Activated naive CD8-positive, alpha-beta T cell (primary cell): ENCODE data around the gene MAD1L1.

ENCODE experiments used
- H3K27ac Mint-ChIP-seq: one replicate; pipeline ENCODE4 v1.8.0; 2021; ENCODE audit warnings: mixed read lengths
- H3K27me3 Mint-ChIP-seq: one replicate; pipeline ENCODE4 v1.8.0; 2021; ENCODE audit warnings: mixed read lengths
- H3K36me3 Mint-ChIP-seq: one replicate; pipeline ENCODE4 v1.8.0; 2021; ENCODE audit warnings: mixed read lengths
- H3K4me1 Mint-ChIP-seq: one replicate; pipeline ENCODE4 v1.8.0; 2021; ENCODE audit warnings: low read depth, mixed read lengths
- H3K4me3 Mint-ChIP-seq: one replicate; pipeline ENCODE4 v1.8.0; 2021; ENCODE audit warnings: mild to moderate bottlenecking, mixed read lengths
- H3K9me3 Mint-ChIP-seq: one replicate; pipeline ENCODE4 v1.8.0; 2021; ENCODE audit warnings: low read depth, mixed read lengths

The MAD1L1 gene

DNA sequence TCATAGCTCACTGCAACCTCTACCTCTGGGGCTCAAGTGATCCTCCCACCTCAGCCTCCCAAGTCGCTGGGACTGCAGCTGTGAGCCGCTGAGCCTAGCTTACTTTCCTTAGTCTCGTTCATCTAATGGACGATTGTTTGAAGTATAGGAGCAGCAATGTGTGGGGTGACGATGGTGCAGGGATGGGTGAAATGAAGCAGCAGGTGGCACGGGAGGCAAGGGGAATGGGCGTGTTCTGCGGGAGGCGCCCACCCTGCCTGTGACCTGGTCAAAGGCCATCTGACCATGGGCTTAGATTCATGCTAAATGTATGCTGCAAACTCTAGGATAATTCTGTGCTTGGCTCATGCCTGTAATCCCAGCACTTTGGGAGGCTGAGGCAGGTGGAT lies 210.7 kb downstream of the MAD1L1 start:
- no peak overlapping the region for H3K27ac Mint-ChIP-seq
- no peaks in the 10 kb centered on the region for H3K27me3 Mint-ChIP-seq
- peaks cover 15% of the 10 kb centered on the region for H3K9me3 Mint-ChIP-seq
- H3K36me3 Mint-ChIP-seq, result peaks cover 21% of the 10 kb centered on the region
- H3K4me1 Mint-ChIP-seq, result peaks cover 23% of the 10 kb centered on the region
- no peak overlapping the region for H3K4me3 Mint-ChIP-seq

DNA sequence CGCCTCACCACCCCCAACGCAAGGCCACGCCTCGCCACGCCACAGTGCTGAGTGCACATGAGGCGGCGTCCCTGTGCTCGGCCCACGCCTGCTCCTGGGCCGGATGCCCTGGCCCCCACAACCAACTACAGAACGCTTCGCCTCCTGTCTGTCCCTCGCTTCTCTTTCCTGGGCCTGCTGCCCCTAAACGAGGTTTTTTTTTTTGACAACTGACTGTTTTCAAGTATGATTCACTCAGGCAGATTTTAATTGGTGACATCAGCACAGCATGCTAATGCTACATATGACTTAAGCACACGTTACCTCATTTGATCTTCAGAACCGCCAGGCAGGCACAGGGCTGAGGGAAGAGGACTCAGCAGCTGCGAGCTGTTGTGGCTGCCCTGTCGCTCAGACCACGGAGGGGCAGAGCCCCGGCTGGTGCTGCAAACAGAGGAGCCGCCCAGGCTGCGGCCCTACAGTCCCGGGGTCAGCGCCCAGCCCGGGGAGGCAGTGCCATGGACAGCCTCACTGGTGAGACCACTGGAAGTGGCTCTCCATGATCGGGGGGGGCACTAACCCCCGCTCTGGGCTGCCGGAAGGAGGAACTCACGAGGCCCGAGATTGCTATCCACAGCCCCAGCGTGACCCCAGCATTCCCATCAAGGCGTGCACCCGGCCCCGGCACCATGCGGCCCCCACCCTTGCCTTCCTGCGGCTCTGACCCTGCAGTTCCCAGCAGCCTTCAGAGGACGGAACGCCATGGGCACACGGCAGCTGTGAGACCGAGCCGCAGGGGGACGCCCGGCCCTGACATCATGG lies 212.8 kb downstream of the MAD1L1 start:
- peak overlapping the region; percentile 82 for H3K27ac Mint-ChIP-seq
- peaks cover 15% of the 10 kb centered on the region for H3K36me3 Mint-ChIP-seq
- peaks cover 6% of the 10 kb centered on the region for H3K9me3 Mint-ChIP-seq
- peak overlapping the region; percentile 63 for H3K4me3 Mint-ChIP-seq
- no peaks in the 10 kb centered on the region for H3K27me3 Mint-ChIP-seq
- H3K4me1 Mint-ChIP-seq, result peaks cover 23% of the 10 kb centered on the region

DNA sequence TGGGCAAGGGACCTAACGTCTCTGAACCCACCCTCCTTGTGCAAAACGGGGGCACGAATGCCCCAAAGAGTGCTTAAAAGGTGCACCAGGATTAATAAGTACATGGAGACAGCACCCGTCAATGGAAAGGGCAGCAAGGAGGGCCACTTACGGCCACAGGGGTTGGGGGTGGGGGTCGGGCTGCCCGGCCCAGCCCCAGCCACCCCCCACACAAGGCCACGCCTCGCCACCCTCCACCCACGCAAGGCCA lies 213.4 kb downstream of the MAD1L1 start:
- peaks cover 11% of the 10 kb centered on the region for H3K36me3 Mint-ChIP-seq
- H3K27ac Mint-ChIP-seq, result peak overlapping the region; percentile 58
- peaks cover 23% of the 10 kb centered on the region for H3K4me1 Mint-ChIP-seq
- H3K9me3 Mint-ChIP-seq, result peaks cover under 1% of the 10 kb centered on the region
- H3K4me3 Mint-ChIP-seq, result no peak overlapping the region
- H3K27me3 Mint-ChIP-seq, result no peaks in the 10 kb centered on the region

DNA sequence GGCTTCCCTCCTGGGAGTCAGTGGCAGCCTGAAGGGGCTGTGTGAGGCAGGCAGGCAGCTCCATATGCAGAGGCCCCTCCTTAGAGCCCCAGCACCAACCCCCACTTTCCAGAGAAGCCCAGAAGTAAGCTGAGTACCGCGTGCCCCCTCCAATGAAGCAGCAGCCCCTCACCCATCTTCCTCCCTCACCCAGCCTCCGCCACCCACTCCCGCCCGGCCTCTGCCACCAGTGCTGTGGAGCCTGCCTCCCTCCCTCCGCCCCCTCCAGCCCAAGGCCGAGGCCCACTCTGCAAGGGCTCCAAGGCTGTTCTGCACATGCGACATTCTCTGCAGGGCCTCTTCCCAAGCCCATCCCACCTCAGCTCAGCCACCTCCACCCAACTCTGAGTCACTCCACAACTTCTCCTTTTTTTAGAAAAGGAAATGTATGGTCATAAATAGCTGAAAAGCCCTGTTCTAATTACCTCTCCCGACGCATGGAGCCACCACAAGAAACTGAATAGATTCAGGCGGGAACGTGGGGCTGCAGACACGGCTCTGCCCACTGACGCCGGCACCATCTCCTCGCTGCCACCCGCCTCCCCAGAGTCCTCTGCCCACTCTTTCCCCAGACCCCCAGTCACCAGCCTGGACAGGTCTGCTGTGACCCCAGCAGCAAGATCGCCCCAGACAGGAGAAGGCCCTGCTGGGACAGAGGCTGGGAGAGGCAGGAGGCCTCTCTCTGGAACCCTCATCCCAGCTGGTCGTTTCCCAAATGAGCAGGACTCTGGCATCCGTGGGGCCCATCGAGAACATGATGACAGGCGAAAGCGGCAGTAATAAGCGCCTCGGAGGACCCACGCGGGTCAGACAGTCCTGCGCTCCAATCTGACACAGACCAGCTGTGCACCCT lies 213.9 kb downstream of the MAD1L1 start:
- Mint-ChIP-seq H3K36me3 (peaks cover 6% of the 10 kb centered on the region), H3K27ac (peak overlapping the region; percentile 58), H3K9me3 (no peaks in the 10 kb centered on the region), H3K27me3 (no peaks in the 10 kb centered on the region), H3K4me3 (no peak overlapping the region), H3K4me1 (peaks cover 23% of the 10 kb centered on the region)

DNA sequence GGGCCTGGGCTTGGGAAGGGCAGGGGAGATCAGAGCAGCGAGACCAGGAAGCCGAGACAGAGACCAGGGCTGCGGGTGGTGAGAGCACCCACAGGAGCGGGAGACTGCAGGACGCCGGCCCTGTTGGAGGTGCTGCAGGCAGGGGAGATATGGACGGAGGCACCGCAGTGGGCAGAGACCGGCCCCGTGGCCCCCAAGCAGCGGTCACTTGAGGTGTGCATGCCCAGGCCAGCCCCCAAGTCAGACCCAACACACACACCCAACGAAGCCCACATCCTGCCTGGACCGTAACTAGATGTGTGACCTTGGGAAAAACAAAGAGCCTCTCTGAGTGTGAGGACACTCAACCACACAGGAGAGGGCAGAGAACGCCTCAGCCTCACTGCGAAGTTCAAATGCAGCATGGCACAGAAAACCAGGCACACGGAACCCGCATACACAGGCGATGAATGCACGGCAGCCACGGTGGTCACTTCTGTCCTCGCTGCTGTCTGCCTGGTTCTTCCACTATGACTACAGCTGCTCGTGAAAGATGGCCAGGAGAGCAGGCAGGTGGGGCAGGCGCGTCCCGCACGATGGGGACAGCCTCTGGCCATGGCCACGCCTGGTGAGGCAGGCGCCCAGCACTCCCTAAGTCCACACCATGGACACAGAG lies 214.7 kb downstream of the MAD1L1 start:
- Mint-ChIP-seq H3K36me3 (peaks cover 7% of the 10 kb centered on the region), H3K27me3 (no peaks in the 10 kb centered on the region), H3K9me3 (no peaks in the 10 kb centered on the region), H3K4me1 (peaks cover 22% of the 10 kb centered on the region), H3K27ac (no peak overlapping the region), H3K4me3 (no peak overlapping the region)

DNA sequence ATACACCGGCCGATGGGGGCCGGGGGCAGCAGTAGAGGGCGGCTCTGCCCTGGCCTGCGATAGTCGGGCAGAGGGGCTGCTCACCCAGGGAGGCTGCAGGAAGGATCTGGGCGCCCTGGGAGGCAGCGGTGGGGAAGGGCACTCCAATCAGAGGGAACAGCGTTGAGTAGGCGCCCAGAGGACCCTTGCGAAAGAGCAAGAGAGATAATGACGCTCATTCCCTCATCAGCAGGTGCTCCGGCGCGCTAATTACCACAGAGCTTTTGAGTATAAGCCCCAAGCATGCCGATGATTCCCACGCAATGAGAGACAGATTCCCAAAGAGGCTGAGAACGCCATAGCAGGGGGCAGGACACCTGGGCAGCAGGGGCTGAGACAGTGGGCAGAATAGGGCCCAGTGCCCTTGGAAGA lies 215.3 kb downstream of the MAD1L1 start:
- Mint-ChIP-seq H3K36me3 (peaks cover 10% of the 10 kb centered on the region), H3K9me3 (no peaks in the 10 kb centered on the region), H3K27ac (no peak overlapping the region), H3K27me3 (no peaks in the 10 kb centered on the region), H3K4me3 (no peak overlapping the region), H3K4me1 (peaks cover 24% of the 10 kb centered on the region)

DNA sequence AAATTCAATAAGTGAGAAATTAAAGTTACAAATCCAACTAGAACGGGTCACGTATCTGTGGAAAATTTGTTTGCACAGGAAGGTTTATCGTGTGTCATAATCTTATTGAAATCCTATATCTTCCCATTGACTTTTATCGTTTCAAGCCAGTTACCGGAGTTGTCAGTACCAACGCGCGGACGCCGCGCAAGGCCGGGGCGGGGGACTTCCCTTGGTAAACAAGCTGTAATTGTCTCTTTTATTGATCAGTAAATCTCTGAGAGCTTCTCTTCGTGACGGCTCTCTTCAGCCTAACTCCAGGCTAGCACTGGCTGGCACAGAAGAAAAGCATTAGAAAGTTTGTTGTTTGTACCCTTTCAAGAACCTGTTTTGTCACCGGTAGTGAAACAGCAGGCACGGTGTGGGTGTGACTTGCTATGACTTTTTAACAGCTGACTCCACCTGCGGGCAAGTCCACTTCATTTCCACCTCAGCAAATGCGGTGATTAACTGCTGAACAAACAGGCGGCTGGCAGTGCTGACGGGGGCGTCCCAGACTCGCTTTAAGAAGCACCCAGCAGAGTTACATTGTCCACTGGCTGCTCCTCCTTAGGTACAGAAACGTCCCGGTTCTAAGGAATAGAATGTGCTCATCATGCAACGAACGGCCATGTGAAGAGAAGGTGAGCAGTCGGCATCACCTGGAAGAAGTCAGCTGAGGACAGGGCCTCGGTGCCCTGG lies 215.8 kb downstream of the MAD1L1 start:
- Mint-ChIP-seq H3K4me1 (peaks cover 24% of the 10 kb centered on the region), H3K27ac (no peak overlapping the region), H3K4me3 (no peak overlapping the region), H3K27me3 (no peaks in the 10 kb centered on the region), H3K9me3 (no peaks in the 10 kb centered on the region), H3K36me3 (peaks cover 10% of the 10 kb centered on the region)

DNA sequence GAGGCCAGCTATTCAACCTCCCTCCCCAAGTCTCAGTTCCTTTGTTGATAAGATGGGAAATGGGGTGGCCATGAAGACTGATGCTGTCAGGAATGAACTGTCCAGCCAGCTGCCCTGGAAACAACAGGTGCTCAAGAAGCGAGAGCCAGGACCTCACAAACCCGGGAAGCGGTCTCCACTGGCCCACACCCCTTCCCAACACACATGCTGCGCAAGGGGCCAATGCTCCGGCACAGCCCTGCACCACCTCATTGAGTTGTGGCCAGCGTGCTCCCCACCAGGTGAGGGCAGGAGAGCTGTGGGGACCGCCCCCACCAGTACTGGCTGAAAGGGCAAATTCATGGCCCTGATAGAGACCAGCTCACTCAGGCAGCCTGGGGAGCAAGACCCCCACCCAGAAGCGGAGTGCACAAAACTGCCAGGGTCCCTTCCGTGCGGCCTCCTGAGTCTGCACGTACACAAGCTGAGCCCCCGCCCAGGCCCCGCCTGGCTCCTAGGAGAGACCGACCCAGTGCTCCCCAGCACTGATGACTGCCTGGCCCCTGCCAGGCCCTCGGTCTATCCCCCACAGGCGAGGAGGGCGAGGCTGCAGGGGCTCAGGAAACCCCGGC lies 216.6 kb downstream of the MAD1L1 start:
- H3K9me3 Mint-ChIP-seq, result no peaks in the 10 kb centered on the region
- H3K36me3 Mint-ChIP-seq, result peaks cover 10% of the 10 kb centered on the region
- peaks cover 22% of the 10 kb centered on the region for H3K4me1 Mint-ChIP-seq
- no peak overlapping the region for H3K27ac Mint-ChIP-seq
- H3K27me3 Mint-ChIP-seq, result no peaks in the 10 kb centered on the region
- H3K4me3 Mint-ChIP-seq, result no peak overlapping the region

DNA sequence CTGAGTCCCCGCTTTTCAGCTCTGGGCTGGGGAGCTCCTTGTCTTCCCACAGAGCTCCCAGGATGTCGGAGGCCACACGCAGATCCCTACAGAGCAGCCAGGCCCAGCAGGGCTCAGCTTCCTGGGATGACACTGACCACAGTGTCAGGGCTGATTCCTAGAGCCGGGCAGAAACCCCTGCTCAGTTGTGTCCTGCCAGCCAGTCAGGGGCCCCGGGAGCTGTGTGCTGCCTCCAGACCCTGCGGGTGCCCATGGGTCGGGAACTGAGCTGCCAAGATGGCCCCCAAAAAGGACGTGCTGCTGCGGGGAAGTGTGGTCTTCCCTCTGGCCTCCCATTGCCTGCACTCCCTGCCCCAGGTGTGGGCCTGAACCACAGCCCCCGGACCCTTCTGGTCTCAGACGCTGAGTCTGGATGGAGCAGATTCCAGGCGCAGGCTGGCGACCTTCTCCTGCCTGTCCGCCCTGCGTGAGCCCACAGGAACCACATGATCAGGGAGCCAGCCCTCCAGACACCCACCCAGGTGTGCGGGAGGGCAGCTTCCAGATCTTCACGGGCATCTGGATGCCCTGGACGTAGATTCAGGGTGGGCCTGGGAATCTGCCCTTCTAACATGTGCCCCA lies 217.4 kb downstream of the MAD1L1 start:
- Mint-ChIP-seq H3K27me3 (no peaks in the 10 kb centered on the region), H3K9me3 (no peaks in the 10 kb centered on the region), H3K27ac (no peak overlapping the region), H3K36me3 (peaks cover 6% of the 10 kb centered on the region), H3K4me1 (peaks cover 15% of the 10 kb centered on the region), H3K4me3 (no peak overlapping the region)

DNA sequence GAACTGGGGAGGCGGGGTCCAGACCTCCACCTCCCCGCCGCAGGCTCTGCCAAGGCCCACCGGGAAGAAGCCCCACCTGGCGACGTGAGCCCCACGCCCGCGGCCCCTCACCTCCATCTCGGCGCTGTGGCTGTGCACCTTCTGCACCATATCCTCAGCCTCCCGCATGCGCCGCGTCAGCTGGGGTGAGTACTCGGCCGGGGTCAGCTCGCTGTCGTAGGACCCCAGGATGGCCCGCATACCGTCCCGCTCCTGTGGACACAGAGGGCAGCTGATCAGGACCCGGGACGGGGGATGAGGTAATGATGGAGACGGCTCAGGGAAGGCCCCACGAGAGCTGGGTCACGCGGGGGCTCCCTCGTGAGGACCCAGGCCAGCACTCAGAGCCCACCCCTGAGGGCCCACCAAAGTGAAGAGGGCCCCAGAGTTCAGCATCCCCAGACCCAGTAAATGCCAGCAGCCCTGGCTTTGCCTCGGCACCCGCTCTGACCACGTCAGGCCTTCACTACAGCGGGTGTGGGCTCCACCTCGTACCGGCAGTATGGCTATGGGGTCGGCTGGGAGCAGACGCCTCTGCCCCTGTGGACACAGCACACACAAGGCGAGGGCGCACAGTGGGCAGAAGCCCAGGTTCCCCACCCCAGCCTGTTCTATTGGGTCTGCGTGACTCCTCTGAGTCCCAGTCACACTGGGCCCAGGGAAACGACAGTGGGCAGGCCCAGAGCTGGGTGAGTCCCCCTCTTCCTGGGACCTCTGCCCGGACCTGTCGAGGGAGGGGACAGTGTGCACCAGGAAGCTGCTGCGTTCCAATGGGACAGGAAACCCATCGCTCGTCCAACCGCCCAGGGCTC lies 218.1 kb downstream of the MAD1L1 start:
- Mint-ChIP-seq H3K4me3 (no peak overlapping the region), H3K9me3 (no peaks in the 10 kb centered on the region), H3K4me1 (peaks cover 10% of the 10 kb centered on the region), H3K27ac (no peak overlapping the region), H3K36me3 (peaks cover 4% of the 10 kb centered on the region), H3K27me3 (no peaks in the 10 kb centered on the region)

DNA sequence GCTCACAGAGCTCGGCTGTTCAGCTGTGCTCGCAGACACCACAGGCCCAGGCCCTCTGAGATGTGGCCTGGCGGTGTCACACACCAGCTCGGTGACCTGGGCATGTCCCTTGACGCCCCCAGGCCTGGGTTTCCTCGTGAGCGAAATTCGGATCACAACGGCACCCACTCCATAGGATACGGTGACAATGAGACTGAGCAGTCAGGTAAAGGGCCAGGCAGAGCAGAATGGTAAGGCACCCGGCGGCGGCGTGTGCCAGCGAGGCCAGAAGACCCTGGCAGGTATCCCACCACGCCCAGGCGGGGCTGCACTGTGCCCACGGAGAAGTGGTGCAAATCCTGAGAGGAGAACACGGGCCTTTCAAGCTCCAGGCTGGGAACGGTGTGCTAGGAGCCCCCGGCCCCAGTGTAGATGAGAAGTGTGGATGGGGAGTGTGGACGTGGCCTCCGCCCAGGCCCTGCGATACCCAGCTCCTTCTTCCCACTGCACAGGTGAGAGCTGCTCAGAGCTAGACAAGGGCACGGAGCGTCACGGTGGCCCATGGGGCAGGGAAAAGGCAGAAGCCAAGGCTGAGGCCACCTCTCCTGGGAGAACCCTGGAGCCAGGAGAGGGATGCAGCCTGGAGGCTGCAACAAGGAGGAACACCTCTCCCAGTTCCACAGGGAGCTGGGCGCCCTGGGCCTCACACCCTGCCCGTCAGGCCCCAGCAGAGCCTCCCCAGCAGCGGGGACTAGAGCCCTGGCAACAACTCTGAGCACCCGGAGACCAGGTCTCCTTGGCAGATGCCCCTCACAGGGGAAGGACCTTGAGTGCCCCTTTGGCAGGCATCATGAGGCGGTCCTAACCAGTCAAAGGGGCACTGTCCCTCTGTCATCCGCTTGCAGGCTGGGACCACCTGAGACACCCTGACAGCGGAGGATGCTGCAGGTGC lies 219.1 kb downstream of the MAD1L1 start:
- Mint-ChIP-seq H3K9me3 (no peaks in the 10 kb centered on the region), H3K27ac (no peak overlapping the region), H3K4me3 (no peak overlapping the region), H3K36me3 (peaks cover 4% of the 10 kb centered on the region), H3K4me1 (peaks cover 2% of the 10 kb centered on the region), H3K27me3 (no peaks in the 10 kb centered on the region)

DNA sequence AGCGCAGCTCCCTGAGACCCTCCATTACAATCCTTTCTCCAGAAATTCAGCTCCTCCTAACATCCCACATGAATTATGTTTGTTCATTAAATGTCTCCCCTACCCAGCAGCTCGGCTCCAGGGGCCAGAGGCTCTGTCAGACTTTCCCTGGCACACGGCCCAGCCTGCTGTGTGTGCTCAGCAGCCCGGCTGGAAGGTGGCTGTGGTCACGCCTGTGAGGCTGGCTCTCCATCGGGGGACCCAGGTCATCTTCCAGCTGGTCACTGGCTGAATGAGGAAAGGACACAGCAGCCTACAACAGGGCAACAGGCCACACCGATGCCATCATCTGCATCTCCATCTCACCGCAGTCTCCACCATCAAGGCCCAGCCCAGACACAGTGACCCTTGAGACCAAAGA lies 219.8 kb downstream of the MAD1L1 start:
- H3K4me1 Mint-ChIP-seq, result peaks cover 2% of the 10 kb centered on the region
- no peak overlapping the region for H3K4me3 Mint-ChIP-seq
- H3K9me3 Mint-ChIP-seq, result no peaks in the 10 kb centered on the region
- peaks cover 4% of the 10 kb centered on the region for H3K36me3 Mint-ChIP-seq
- H3K27ac Mint-ChIP-seq, result no peak overlapping the region
- H3K27me3 Mint-ChIP-seq, result no peaks in the 10 kb centered on the region
